HCT116 (cell line): ENCODE results near the gene CCHCR1.

Experiments
- CTCF ChIP-seq, 3 experiments: fragments of 200-600 bp in 1 of 3; sonication (generic) in 1 of 3; IDR thresholded peaks in 2 of 3; conservative IDR thresholded peaks in 1 of 3; 2 replicates each; pipeline ENCODE4 v1.5.1; 2012 to 2017; ENCODE audit warnings: low read depth in 2 of 3, low read length in 2 of 3, antibody characterized with exemption in 1 of 3, borderline replicate concordance in 1 of 3, control low read depth in 1 of 3, mild to moderate bottlenecking in 1 of 3, mixed read lengths in 1 of 3, mixed run types in 1 of 3, moderate library complexity in 1 of 3; ENCODE audit not compliant: insufficient read depth in 1 of 3
- EGR1 ChIP-seq: IDR thresholded peaks from 2 replicates; pipeline ENCODE4 v1.6.1; 2012; ENCODE audit warnings: low read depth
- EZH2 ChIP-seq: fragments of 200-600 bp; sonication (generic); IDR thresholded peaks from 2 replicates; pipeline ENCODE4 v1.6.1; 2017; ENCODE audit warnings: antibody characterized with exemption, mixed run types
- EZH2phosphoT487 ChIP-seq: fragments of 200-600 bp; IDR thresholded peaks from 2 replicates; pipeline ENCODE4 v1.6.1; 2018; ENCODE audit warnings: antibody characterized with exemption, borderline replicate concordance
- FOSL1 ChIP-seq: IDR thresholded peaks from 2 replicates; pipeline ENCODE4 v1.6.1; 2012; ENCODE audit warnings: low read depth
- MAX ChIP-seq: IDR thresholded peaks from 2 replicates; pipeline ENCODE4 v1.6.1; 2012
- POLR2A ChIP-seq: IDR thresholded peaks from 2 replicates; pipeline ENCODE4 v1.7.0; 2011; ENCODE audit warnings: borderline replicate concordance; ENCODE audit not compliant: insufficient read depth, insufficient read length; ENCODE audit errors: extremely low read depth
- POLR2AphosphoS5 ChIP-seq: IDR thresholded peaks from 2 replicates; pipeline ENCODE4 v1.6.1; 2011; ENCODE audit warnings: mild to moderate bottlenecking, low read depth, low read length, moderate library complexity
- RAD21 ChIP-seq: IDR thresholded peaks from 2 replicates; pipeline ENCODE4 v1.6.1; 2012; ENCODE audit warnings: low read depth, mild to moderate bottlenecking
- SIN3A ChIP-seq: IDR thresholded peaks from 2 replicates; pipeline ENCODE4 v1.6.1; 2012; ENCODE audit warnings: low read depth
- SRF ChIP-seq: IDR thresholded peaks from 2 replicates; pipeline ENCODE4 v1.6.1; 2012; ENCODE audit warnings: low read depth
- TCF7L2 ChIP-seq: IDR thresholded peaks from 2 replicates; pipeline ENCODE4 v1.7.0; 2011; ENCODE audit warnings: borderline replicate concordance, inconsistent platforms; ENCODE audit not compliant: insufficient read depth, insufficient read length; ENCODE audit errors: extremely low read depth
- ZFX ChIP-seq: fragments of 450-650 bp; IDR thresholded peaks from 2 replicates; pipeline ENCODE4 v1.6.1; 2017
- ZNF274 ChIP-seq: fragments of 200-500 bp; sonication (Bioruptor generic); IDR thresholded peaks from 2 replicates; pipeline ENCODE4 v1.6.1; 2014; ENCODE audit warnings: mild to moderate bottlenecking, low read depth, low read length, inconsistent platforms

DNA sequence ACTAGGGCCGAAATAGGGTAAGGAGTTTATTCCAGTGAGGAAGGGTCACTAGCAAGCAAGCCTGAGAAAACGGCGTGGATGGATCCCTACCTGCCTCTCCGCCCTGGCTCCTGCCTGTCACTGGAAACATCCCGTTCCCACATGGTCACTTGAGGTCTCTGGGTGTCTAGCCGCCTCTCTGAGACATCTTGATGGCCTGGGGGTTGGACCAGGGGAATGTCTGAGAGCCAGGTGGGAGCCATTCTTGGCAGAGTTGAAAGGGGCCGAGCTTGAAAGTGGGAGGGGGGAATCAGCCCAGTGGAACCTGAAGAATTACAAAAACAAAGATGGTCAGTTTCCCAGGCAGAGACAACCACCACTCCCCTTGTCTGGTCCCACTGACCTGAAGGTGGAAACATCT is 961 bp downstream of the CCHCR1 start:
- TF ChIP-seq SIN3A = no peak
- TF ChIP-seq CTCF (IDR thresholded peaks at IDR 0.05 in 2 of 3, conservative IDR thresholded peaks at IDR 0.05 in 1 of 3; ENCODE audit: borderline replicate concordance in 1 of 3, insufficient read depth in 1 of 3, low read depth in 2 of 3, low read length in 2 of 3) = no peak
- TF ChIP-seq ZNF274 = no peak
- TF ChIP-seq POLR2A = no peak
- no peak for TF ChIP-seq EGR1
- TF ChIP-seq FOSL1 = no peak
- TF ChIP-seq MAX = no peak
- TF ChIP-seq EZH2 = no peak
- no peak for TF ChIP-seq RAD21
- no peak for TF ChIP-seq POLR2AphosphoS5
- TF ChIP-seq ZFX = no peak
- no peak for TF ChIP-seq SRF
- no peak for TF ChIP-seq EZH2phosphoT487
- TF ChIP-seq TCF7L2 = no peak
